K562 (cell line): Measurements from ENCODE around the gene DCLK1. TPM values are rescaled to one million over a fixed set of nuclear protein-coding genes. Genes with fewer than 3 reads are reported as not detected.

Experiments used
- DDX20 ChIP-seq: fragments of 450-650 bp; IDR thresholded peaks from 2 replicates; pipeline ENCODE4 v1.6.1; 2016; ENCODE audit warnings: missing genetic modification characterization, low read depth, mild to moderate bottlenecking, missing compliant biosample characterization, moderate library complexity
- EWSR1 ChIP-seq: fragments of 450-650 bp; IDR thresholded peaks from 2 replicates; pipeline ENCODE4 v1.6.1; 2018; ENCODE audit warnings: borderline replicate concordance, mild to moderate bottlenecking, low read depth, moderate library complexity; ENCODE audit not compliant: partially characterized antibody
- FOXJ3 ChIP-seq: sonication (generic); formaldehyde crosslinking; IDR thresholded peaks from 2 replicates; pipeline ENCODE4 v1.4.0; 2020; ENCODE audit warnings: mild to moderate bottlenecking, missing genetic modification reagents
- HNRNPK ChIP-seq: fragments of 200-400 bp; formaldehyde crosslinking; IDR thresholded peaks from one replicate; pipeline ENCODE4 v1.6.1; 2018; ENCODE audit warnings: mild to moderate bottlenecking, low read depth, low read length; ENCODE audit not compliant: poor library complexity, severe bottlenecking
- HOXB6 ChIP-seq: fragments of 250-450 bp; sonication (Bioruptor Pico); IDR thresholded peaks from 2 replicates; pipeline ENCODE4 v1.5.1; 2022; ENCODE audit warnings: mild to moderate bottlenecking, borderline replicate concordance
- KHSRP ChIP-seq: fragments of 450-650 bp; IDR thresholded peaks from 2 replicates; pipeline ENCODE4 v1.6.1; 2017
- MTA2 ChIP-seq: fragments of 450-650 bp; IDR thresholded peaks from 2 replicates; pipeline ENCODE4 v1.6.1; 2016; ENCODE audit warnings: low read depth
- SAFB ChIP-seq: fragments of 200-400 bp; formaldehyde crosslinking; IDR thresholded peaks from 2 replicates; pipeline ENCODE4 v1.6.1; 2017; ENCODE audit warnings: low read depth, low read length, borderline replicate concordance
- TAL1 ChIP-seq: fragments of 450-650 bp; IDR thresholded peaks from 2 replicates; pipeline ENCODE4 v1.6.1; 2016; ENCODE audit warnings: mild to moderate bottlenecking
- TEAD1 ChIP-seq, 2 experiments: fragments of 450-650 bp in 1 of 2; sonication (generic) in 1 of 2; formaldehyde crosslinking; IDR thresholded peaks; 2 replicates each; pipeline versions ENCODE4 v1.4.0 to v1.8.0; 2020 to 2022; ENCODE audit warnings: mild to moderate bottlenecking in 2 of 2, missing genetic modification reagents in 1 of 2
- TRIM25 ChIP-seq: fragments of 450-650 bp; IDR thresholded peaks from 2 replicates; pipeline ENCODE4 v1.7.0; 2016; ENCODE audit warnings: borderline replicate concordance
- YBX1 ChIP-seq: fragments of 450-650 bp; IDR thresholded peaks from 2 replicates; pipeline ENCODE4 v1.7.1; 2016; ENCODE audit warnings: mild to moderate bottlenecking
- ZNF121 ChIP-seq: sonication (generic); formaldehyde crosslinking; conservative IDR thresholded peaks from 2 replicates; pipeline ENCODE4 v1.8.0; 2022; ENCODE audit warnings: missing genetic modification reagents
- ZNF140 ChIP-seq: fragments of 250-450 bp; sonication (Bioruptor Pico); IDR thresholded peaks from 2 replicates; pipeline ENCODE4 v1.8.0; 2021; ENCODE audit warnings: moderate library complexity, mild to moderate bottlenecking, inconsistent platforms
- ZNF165 ChIP-seq: fragments of 250-450 bp; sonication (Bioruptor Pico); IDR thresholded peaks from 2 replicates; pipeline ENCODE4 v1.4.0; 2020; ENCODE audit warnings: borderline replicate concordance
- ZNF23 ChIP-seq: fragments of 250-450 bp; sonication (Bioruptor Pico); IDR thresholded peaks from 2 replicates; pipeline ENCODE4 v1.4.0; 2020; ENCODE audit warnings: mild to moderate bottlenecking
- ZNF395 ChIP-seq: fragments of 200-800 bp; sonication (Bioruptor generic); IDR thresholded peaks from 2 replicates; pipeline ENCODE4 v1.6.1; 2017; ENCODE audit warnings: missing genetic modification characterization, missing compliant biosample characterization
- ZNF449 ChIP-seq: fragments of 250-450 bp; sonication (Bioruptor Pico); IDR thresholded peaks from 2 replicates; pipeline ENCODE4 v1.8.0; 2022; ENCODE audit warnings: moderate library complexity, mild to moderate bottlenecking, inconsistent platforms
- ZNF778 ChIP-seq: fragments of 450-650 bp; formaldehyde crosslinking; IDR thresholded peaks from 2 replicates; pipeline ENCODE4 v1.4.0; 2020; ENCODE audit warnings: mild to moderate bottlenecking, moderate library complexity
- polyA plus RNA-seq, 8 experiments: library from polyadenylated mRNA; depleted of rRNA in 4 of 8; stranded (reverse) in 5 of 8; unstranded in 3 of 8; fragments of >200 nt; fragmentation: Nextera tagmentation in 2 of 8; fragmentation: Illumina TruSeq in 1 of 8; extraction: Ambion mirVana in 2 of 8; extraction: Trizol in 1 of 8; gene quantifications; 2 replicates each; pipeline versions ENCODE4 v1.2.1 to v1.2.3, GENCODE V29; 2011 to 2014; ENCODE audit warnings: inconsistent platforms in 1 of 8, missing spikeins in 1 of 8
- total RNA-seq, 7 experiments: library from RNA; depleted of rRNA in 6 of 7; stranded (reverse); fragments of >200 nt in 6 of 7; fragmentation: Illumina TruSeq in 2 of 7; extraction: Trizol in 2 of 7; gene quantifications; 2 replicates each; pipeline versions ENCODE4 v1.2.1 to v1.2.3, GENCODE V29; 2011 to 2021; ENCODE audit warnings: low replicate concordance in 1 of 7
- TF ChIP-seq, protein P1 (sequence below): fragments of 250-450 bp; sonication (Bioruptor Pico); IDR thresholded peaks from 2 replicates; pipeline ENCODE4 v1.5.0; 2021; ENCODE audit warnings: mild to moderate bottlenecking, borderline replicate concordance
- TF ChIP-seq, protein P2 (sequence below): fragments of 200-800 bp; sonication (Bioruptor generic); IDR thresholded peaks from 2 replicates; pipeline ENCODE4 v1.6.1; 2017; ENCODE audit warnings: missing genetic modification characterization, missing compliant biosample characterization

The DCLK1 gene
- total and polyA plus RNA-seq, 9 of the 15 experiments (the other 6 are each of a cell fraction or from before 2014, with no cell fraction given): 0.07 TPM; not detected in 8

DNA sequence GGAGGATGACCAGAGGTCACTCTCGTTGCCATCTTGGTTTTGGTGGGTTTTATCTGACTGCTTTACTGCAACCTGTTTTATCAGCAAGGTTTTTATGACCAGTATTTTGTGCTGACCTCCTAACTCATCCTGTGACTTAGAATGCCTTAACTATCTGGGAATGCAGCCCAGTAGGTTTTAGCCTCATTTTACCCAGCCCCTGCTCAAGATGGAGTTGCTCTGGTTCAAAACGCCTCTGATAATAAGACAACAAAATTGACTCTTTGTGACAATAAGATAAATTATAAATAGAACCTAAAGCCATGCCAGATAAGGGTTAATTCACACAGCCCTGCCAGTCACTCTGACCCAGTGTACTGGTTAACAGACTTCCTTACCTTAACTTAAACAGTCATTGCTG, 387.0 kb downstream of the DCLK1 start (continued):
- TF ChIP-seq KHSRP (no peak), ZNF449 (CRISPR knock-in tag) (peak; percentile 89), ZNF140 (no peak), ZNF165 (CRISPR knock-in tag) (peak; percentile 81; the same call in 1 of the 2 replicates), TAL1 (no peak), MTA2 (no peak), HNRNPK (no peak), SAFB (no peak), FOXJ3 (CRISPR knock-in tag) (no peak), ZNF778 (CRISPR knock-in tag) (no peak), ZNF121 (no peak), YBX1 (no peak), ZNF395 (CRISPR knock-in tag) (peak; percentile 54; the same call in 1 of the 2 replicates), HOXB6 (CRISPR knock-in tag) (no peak), TRIM25 (no peak), TEAD1 (CRISPR knock-in tag; IDR thresholded peaks at IDR 0.05) (0 out of 4 replicates have a peak, but pooled peaks of 1 of the 2 experiments have one; percentile 32), DDX20 (no peak), EWSR1 (no peak), ZNF23 (peak; percentile 74; the same call in 1 of the 2 replicates)
- TF ChIP-seq, protein P1, sequence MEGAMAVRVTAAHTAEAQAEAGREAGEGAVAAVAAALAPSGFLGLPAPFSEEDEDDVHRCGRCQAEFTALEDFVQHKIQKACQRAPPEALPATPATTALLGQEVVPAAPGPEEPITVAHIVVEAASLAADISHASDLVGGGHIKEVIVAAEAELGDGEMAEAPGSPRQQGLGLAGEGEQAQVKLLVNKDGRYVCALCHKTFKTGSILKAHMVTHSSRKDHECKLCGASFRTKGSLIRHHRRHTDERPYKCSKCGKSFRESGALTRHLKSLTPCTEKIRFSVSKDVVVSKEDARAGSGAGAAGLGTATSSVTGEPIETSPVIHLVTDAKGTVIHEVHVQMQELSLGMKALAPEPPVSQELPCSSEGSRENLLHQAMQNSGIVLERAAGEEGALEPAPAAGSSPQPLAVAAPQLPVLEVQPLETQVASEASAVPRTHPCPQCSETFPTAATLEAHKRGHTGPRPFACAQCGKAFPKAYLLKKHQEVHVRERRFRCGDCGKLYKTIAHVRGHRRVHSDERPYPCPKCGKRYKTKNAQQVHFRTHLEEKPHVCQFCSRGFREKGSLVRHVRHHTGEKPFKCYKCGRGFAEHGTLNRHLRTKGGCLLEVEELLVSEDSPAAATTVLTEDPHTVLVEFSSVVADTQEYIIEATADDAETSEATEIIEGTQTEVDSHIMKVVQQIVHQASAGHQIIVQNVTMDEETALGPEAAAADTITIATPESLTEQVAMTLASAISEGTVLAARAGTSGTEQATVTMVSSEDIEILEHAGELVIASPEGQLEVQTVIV: no peak
- TF ChIP-seq, protein P2, sequence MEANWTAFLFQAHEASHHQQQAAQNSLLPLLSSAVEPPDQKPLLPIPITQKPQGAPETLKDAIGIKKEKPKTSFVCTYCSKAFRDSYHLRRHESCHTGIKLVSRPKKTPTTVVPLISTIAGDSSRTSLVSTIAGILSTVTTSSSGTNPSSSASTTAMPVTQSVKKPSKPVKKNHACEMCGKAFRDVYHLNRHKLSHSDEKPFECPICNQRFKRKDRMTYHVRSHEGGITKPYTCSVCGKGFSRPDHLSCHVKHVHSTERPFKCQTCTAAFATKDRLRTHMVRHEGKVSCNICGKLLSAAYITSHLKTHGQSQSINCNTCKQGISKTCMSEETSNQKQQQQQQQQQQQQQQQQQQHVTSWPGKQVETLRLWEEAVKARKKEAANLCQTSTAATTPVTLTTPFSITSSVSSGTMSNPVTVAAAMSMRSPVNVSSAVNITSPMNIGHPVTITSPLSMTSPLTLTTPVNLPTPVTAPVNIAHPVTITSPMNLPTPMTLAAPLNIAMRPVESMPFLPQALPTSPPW (CRISPR knock-in tag): peak; percentile 16; the same call in 1 of the 2 replicates
